H9 (cell line): ENCODE data around the gene EHD4. TPM values are rescaled to one million over a fixed set of nuclear protein-coding genes. Genes with fewer than 3 reads are reported as not detected.

ENCODE experiments used
- DNase-seq: peaks from one replicate; pipeline ENCODE4 v3.0.0-alpha.2; 2017
- H2AFZ ChIP-seq: one replicate; pipeline ENCODE4 v1.6.1; 2013; ENCODE audit warnings: mild to moderate bottlenecking, low read length, control low read depth, moderate library complexity
- H2AK5ac ChIP-seq: 2 replicates; pipeline ENCODE4 v1.6.1; 2013; ENCODE audit warnings: low read length, control low read depth, mixed read lengths; ENCODE audit not compliant: insufficient read length
- H2BK120ac ChIP-seq: one replicate; pipeline ENCODE4 v1.6.1; 2013; ENCODE audit warnings: low read depth, mild to moderate bottlenecking, low read length, control low read depth, inconsistent platforms; ENCODE audit not compliant: poor library complexity, severe bottlenecking
- H2BK12ac ChIP-seq: 2 replicates; pipeline ENCODE4 v1.6.1; 2013; ENCODE audit warnings: low read length, control low read depth, mixed read lengths, low read depth; ENCODE audit not compliant: insufficient read length
- H2BK15ac ChIP-seq: 2 replicates; pipeline ENCODE4 v1.6.1; 2013; ENCODE audit warnings: low read depth, low read length, control low read depth
- H2BK20ac ChIP-seq: one replicate; pipeline ENCODE4 v1.6.1; 2013; ENCODE audit warnings: low read depth, mild to moderate bottlenecking, low read length, control low read depth, inconsistent platforms; ENCODE audit not compliant: poor library complexity, severe bottlenecking
- H2BK5ac ChIP-seq: 2 replicates; pipeline ENCODE4 v1.6.1; 2013; ENCODE audit warnings: low read length, control low read depth, mixed read lengths; ENCODE audit not compliant: insufficient read length
- H3K14ac ChIP-seq: 2 replicates; pipeline ENCODE4 v1.6.1; 2013; ENCODE audit warnings: low read length, control low read depth; ENCODE audit not compliant: insufficient read depth
- H3K18ac ChIP-seq: 2 replicates; pipeline ENCODE4 v1.6.1; 2013; ENCODE audit warnings: low read depth, mild to moderate bottlenecking, mixed read lengths, low read length, control low read depth; ENCODE audit not compliant: insufficient read length
- H3K23ac ChIP-seq: 2 replicates; pipeline ENCODE4 v1.6.1; 2013; ENCODE audit warnings: low read length, control low read depth, mixed read lengths, low read depth; ENCODE audit not compliant: insufficient read length
- H3K23me2 ChIP-seq: 2 replicates; pipeline ENCODE4 v1.6.1; 2013; ENCODE audit warnings: low read depth, mild to moderate bottlenecking, mixed read lengths, low read length, control low read depth; ENCODE audit not compliant: insufficient read length, poor library complexity, severe bottlenecking
- H3K27ac ChIP-seq: 2 replicates; pipeline ENCODE4 v1.5.1; 2013; ENCODE audit warnings: low read length, control low read depth, mixed read lengths, low read depth; ENCODE audit not compliant: insufficient read length
- H3K27me3 ChIP-seq: 2 replicates; pipeline ENCODE4 v1.6.1; 2013; ENCODE audit warnings: low read length, control low read depth, inconsistent platforms; ENCODE audit not compliant: insufficient read depth
- H3K4ac ChIP-seq: 2 replicates; pipeline ENCODE4 v1.6.1; 2013; ENCODE audit warnings: low read depth, mild to moderate bottlenecking, control low read depth, inconsistent platforms, low read length, moderate library complexity
- H3K4me1 ChIP-seq: 2 replicates; pipeline ENCODE4 v1.6.1; 2013; ENCODE audit warnings: low read length, control low read depth, inconsistent platforms; ENCODE audit not compliant: insufficient read depth
- H3K4me2 ChIP-seq: 2 replicates; pipeline ENCODE4 v1.6.1; 2013; ENCODE audit warnings: low read length, control low read depth, mixed read lengths; ENCODE audit not compliant: insufficient read length, insufficient read depth
- H3K56ac ChIP-seq: 2 replicates; pipeline ENCODE4 v1.6.1; 2013; ENCODE audit warnings: low read depth, mild to moderate bottlenecking, mixed read lengths, low read length, control low read depth; ENCODE audit not compliant: insufficient read length
- H3K79me1 ChIP-seq: 2 replicates; pipeline ENCODE4 v1.6.1; 2013; ENCODE audit warnings: low read depth, mild to moderate bottlenecking, moderate library complexity, low read length, control low read depth, inconsistent platforms; ENCODE audit not compliant: insufficient read depth, poor library complexity, severe bottlenecking
- H3K79me2 ChIP-seq: 2 replicates; pipeline ENCODE4 v1.6.1; 2013; ENCODE audit warnings: low read length, control low read depth, inconsistent platforms; ENCODE audit not compliant: insufficient read depth
- H3K9ac ChIP-seq: 2 replicates; pipeline ENCODE4 v1.6.1; 2013; ENCODE audit warnings: low read length, control low read depth, mixed read lengths; ENCODE audit not compliant: insufficient read length; ENCODE audit errors: extremely low read depth
- H3K9me3 ChIP-seq: one replicate; pipeline ENCODE4 v1.6.1; 2013; ENCODE audit warnings: low read depth, low read length, inconsistent platforms; ENCODE audit not compliant: control insufficient read depth
- H3T11ph ChIP-seq: one replicate; pipeline ENCODE4 v1.6.1; 2013; ENCODE audit warnings: mild to moderate bottlenecking, low read length, control low read depth, inconsistent platforms
- H4K20me1 ChIP-seq: one replicate; pipeline ENCODE4 v1.6.1; 2013; ENCODE audit not compliant: control insufficient read depth, insufficient read length, insufficient read depth
- H4K5ac ChIP-seq: 2 replicates; pipeline ENCODE4 v1.6.1; 2013; ENCODE audit warnings: low read depth, mild to moderate bottlenecking, mixed read lengths, low read length, control low read depth; ENCODE audit not compliant: insufficient read length
- H4K8ac ChIP-seq: replicated peaks from 2 replicates; pipeline ENCODE4 v1.6.1; 2013; ENCODE audit warnings: low read length, control low read depth, mixed read lengths, low read depth; ENCODE audit not compliant: insufficient read length
- H4K91ac ChIP-seq: 2 replicates; pipeline ENCODE4 v1.6.1; 2013; ENCODE audit warnings: low read depth, mild to moderate bottlenecking, moderate library complexity, mixed read lengths, low read length, control low read depth; ENCODE audit not compliant: insufficient read length
- H3K27ac Mint-ChIP-seq, 3 experiments: 2 replicates in 2 of 3; 3 replicates in 1 of 3; pipeline ENCODE4 v1.8.0; 2020 to 2021; ENCODE audit warnings: mixed read lengths in 3 of 3, mild to moderate bottlenecking in 1 of 3, moderate library complexity in 1 of 3
- H3K27me3 Mint-ChIP-seq: 2 replicates; pipeline ENCODE4 v1.8.0; 2021; ENCODE audit warnings: low read depth, mild to moderate bottlenecking, moderate library complexity, mixed read lengths
- H3K36me3 Mint-ChIP-seq, 3 experiments: 2 replicates in 2 of 3; 3 replicates in 1 of 3; pipeline ENCODE4 v1.8.0; 2020 to 2021; ENCODE audit warnings: low read depth in 3 of 3, mixed read lengths in 3 of 3; ENCODE audit not compliant: insufficient read depth in 1 of 3
- H3K4me1 Mint-ChIP-seq, 2 experiments: 2 replicates each; pipeline ENCODE4 v1.8.0; 2020; ENCODE audit warnings: mixed read lengths in 2 of 2
- H3K4me3 Mint-ChIP-seq, 2 experiments: 2 replicates in 1 of 2; 3 replicates in 1 of 2; pipeline ENCODE4 v1.8.0; 2020 to 2021; ENCODE audit warnings: mild to moderate bottlenecking in 2 of 2, mixed read lengths in 2 of 2, moderate library complexity in 1 of 2
- H3K9me3 Mint-ChIP-seq, 2 experiments: 2 replicates in 1 of 2; 3 replicates in 1 of 2; pipeline ENCODE4 v1.8.0; 2020; ENCODE audit warnings: mild to moderate bottlenecking in 2 of 2, mixed read lengths in 2 of 2, moderate library complexity in 1 of 2
- WGBS: extraction: QIAGEN DNeasy Blood & Tissue Kit; methylation state at CpG from one replicate; pipeline ENCODE4 v1.1.7; 2013; ENCODE audit warnings: missing lambda C conversion rate, low lambda C conversion rate, mixed read lengths; ENCODE audit not compliant: insufficient read length; ENCODE audit errors: extremely low coverage; 5-methylcytosine and 5-hydroxymethylcytosine counted together
- total RNA-seq: library from RNA; stranded (reverse); gene quantifications from 2 replicates; pipeline ENCODE4 v1.2.1, GENCODE V29; 2021
- TF ChIP-seq, protein P1 (sequence below): fragments of 200-600 bp; sonication (generic); conservative IDR thresholded peaks from 3 replicates; pipeline ENCODE4 v1.8.0; 2021; ENCODE audit warnings: antibody characterized with exemption, mild to moderate bottlenecking

The EHD4 gene
- total RNA-seq, 1 experiment from 2014 or later = 22.9 TPM

DNA sequence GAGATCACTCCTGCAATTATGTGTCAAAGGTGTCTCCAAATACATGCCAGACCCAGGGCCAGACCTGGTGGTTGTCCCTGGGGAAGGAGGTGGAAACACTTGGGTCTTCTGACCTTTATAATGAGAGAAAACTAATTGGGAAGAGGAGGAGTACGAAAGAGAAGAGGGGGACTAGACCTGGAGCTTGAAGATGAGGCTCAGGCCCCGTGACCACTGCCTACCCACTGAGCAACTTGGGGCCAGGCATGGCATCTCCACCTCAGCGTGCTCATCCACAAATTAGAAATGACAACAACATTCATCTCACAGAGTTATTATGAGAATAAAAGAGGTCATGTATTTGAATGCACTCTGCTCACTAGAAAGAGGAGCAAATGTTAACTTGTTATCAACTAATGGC lies 59.1 kb downstream of the EHD4 start:
- Mint-ChIP-seq H3K27ac (no peak overlapping the region), H3K4me3 (no peak overlapping the region), H3K36me3 (peaks cover 11 to 44% (median 43%) of the 10 kb centered on the region in 3 experiments; a peak in 6 of 7 replicates), H3K9me3 (no peaks in the 10 kb centered on the region), H3K4me1 (no peaks in the 10 kb centered on the region), H3K27me3 (no peaks in the 10 kb centered on the region)
- Histone ChIP-seq H3K9ac (no peak overlapping the region), H3K14ac (no peak overlapping the region), H3T11ph (no peak overlapping the region), H2BK12ac (no peak overlapping the region), H4K8ac (no peak overlapping the region), H3K27ac (no peak overlapping the region), H3K4ac (no peak overlapping the region), H2BK15ac (no peak overlapping the region), H3K4me2 (no peak overlapping the region), H3K27me3 (no peaks in the 10 kb centered on the region), H3K23ac (no peak overlapping the region), H4K5ac (no peak overlapping the region), H3K56ac (no peak overlapping the region), H2BK5ac (no peak overlapping the region), H4K20me1 (peaks cover 3% of the 10 kb centered on the region), H3K23me2 (no peaks in the 10 kb centered on the region), H2BK20ac (no peak overlapping the region), H2AK5ac (no peak overlapping the region), H3K4me1 (no peaks in the 10 kb centered on the region), H4K91ac (no peak overlapping the region), H3K79me1 (no peaks in the 10 kb centered on the region), H3K9me3 (no peaks in the 10 kb centered on the region), H2BK120ac (no peak overlapping the region), H3K79me2 (no peaks in the 10 kb centered on the region), H2AFZ (no peak overlapping the region), H3K18ac (no peak overlapping the region)
- TF ChIP-seq, protein P1, sequence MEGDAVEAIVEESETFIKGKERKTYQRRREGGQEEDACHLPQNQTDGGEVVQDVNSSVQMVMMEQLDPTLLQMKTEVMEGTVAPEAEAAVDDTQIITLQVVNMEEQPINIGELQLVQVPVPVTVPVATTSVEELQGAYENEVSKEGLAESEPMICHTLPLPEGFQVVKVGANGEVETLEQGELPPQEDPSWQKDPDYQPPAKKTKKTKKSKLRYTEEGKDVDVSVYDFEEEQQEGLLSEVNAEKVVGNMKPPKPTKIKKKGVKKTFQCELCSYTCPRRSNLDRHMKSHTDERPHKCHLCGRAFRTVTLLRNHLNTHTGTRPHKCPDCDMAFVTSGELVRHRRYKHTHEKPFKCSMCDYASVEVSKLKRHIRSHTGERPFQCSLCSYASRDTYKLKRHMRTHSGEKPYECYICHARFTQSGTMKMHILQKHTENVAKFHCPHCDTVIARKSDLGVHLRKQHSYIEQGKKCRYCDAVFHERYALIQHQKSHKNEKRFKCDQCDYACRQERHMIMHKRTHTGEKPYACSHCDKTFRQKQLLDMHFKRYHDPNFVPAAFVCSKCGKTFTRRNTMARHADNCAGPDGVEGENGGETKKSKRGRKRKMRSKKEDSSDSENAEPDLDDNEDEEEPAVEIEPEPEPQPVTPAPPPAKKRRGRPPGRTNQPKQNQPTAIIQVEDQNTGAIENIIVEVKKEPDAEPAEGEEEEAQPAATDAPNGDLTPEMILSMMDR = no peak
- no peak for DNase-seq
- no CpG with 5 or more reads among the region's 3 CpGs for WGBS
